Measurements from ENCODE around the gene TMEM95. TPM values are rescaled to one million over a fixed set of nuclear protein-coding genes. Genes with fewer than 3 reads are reported as not detected.

Gene TMEM95
- total RNA-seq, 3 donors from 2014 or later (not counting 1 experiment from before 2014, with no cell fraction given): not detected

GRCh38 chr17:7406235-7406825, 51.4 kb downstream of the TMEM95 start:
- TF ChIP-seq CTCF (IDR thresholded peaks at IDR 0.05): no peak
- H3K27ac ChIP-seq (ENCODE audit: low read length): no peak overlapping the region
- Mint-ChIP-seq H3K36me3 (no peaks in the 10 kb centered on the region), H3K27me3 (ENCODE audit: low read depth in 2 of 2) (peaks cover 6 to 20% of the 10 kb centered on the region in 2 donors), H3K27ac (peak overlapping the region in 1 of 2 donors; percentile 1), H3K9me3 (no peaks in the 10 kb centered on the region), H3K4me1 (peaks cover 8 to 31% of the 10 kb centered on the region in 2 donors), H3K4me3 (peak overlapping the region; percentile 74)
- no peaks in the 10 kb centered on the region for H3K36me3 ChIP-seq (ENCODE audit: control insufficient read depth, insufficient read depth, low read length)
- peaks cover 3% of the 10 kb centered on the region for H3K27me3 ChIP-seq (ENCODE audit: control insufficient read depth, insufficient read depth, low read length)
- 86% methylated on average over 12 of the region's 12 CpGs for WGBS (ENCODE audit: insufficient coverage)
- no peaks in the 10 kb centered on the region for H3K9me3 ChIP-seq (ENCODE audit: control insufficient read depth, insufficient read depth, low read length)
- DNase-seq (peak in 1 of 2 donors; percentile 33), ATAC-seq (no peak)
- peaks cover 28% of the 10 kb centered on the region for H3K4me1 ChIP-seq (ENCODE audit: control insufficient read depth, insufficient read depth, low read length)
- intact Hi-C loops (cut with micrococcal nuclease): no loop called here
- H3K4me3 ChIP-seq (ENCODE audit: low read length): no peak overlapping the region

Other genes with a start within 250 kb of the TMEM95 start
- gene ASGR2, start 240.3 kb upstream of the TMEM95 start, total RNA-seq: 1 to 10 TPM in 1 of 3 donors, under 1 TPM in 1, not detected in 1; 0.88 to 2.3 TPM
- gene ASGR1, start 175.8 kb upstream of the TMEM95 start, total RNA-seq: 1 to 10 TPM in 1 of 3 donors, under 1 TPM in 1, not detected in 1; 0.35 to 1.4 TPM
- gene DLG4, start 135.3 kb upstream of the TMEM95 start, total RNA-seq: 10 to 100 TPM in 1 of 3 donors, 1 to 10 TPM in 2; 6.7 to 11.2 (median 8.6) TPM
- gene ACADVL, start 135.2 kb upstream of the TMEM95 start, total RNA-seq: 100 to 1,000 TPM; 439 to 637 (median 607) TPM
- 10 to 100 TPM; 46.5 to 66.6 (median 61.5) TPM for gene DVL2, start 120.6 kb upstream of the TMEM95 start, total RNA-seq
- gene PHF23, start 115.7 kb upstream of the TMEM95 start, total RNA-seq: 10 to 100 TPM; 19.3 to 32.3 (median 20.8) TPM
- 100 to 1,000 TPM; 256 to 277 (median 276) TPM for gene GABARAP, start 112.7 kb upstream of the TMEM95 start, total RNA-seq
- gene CTDNEP1, start 103.4 kb upstream of the TMEM95 start, total RNA-seq: 100 to 1,000 TPM; 127 to 139 (median 131) TPM
- 10 to 100 TPM; 30.1 to 38.5 (median 30.3) TPM for gene ELP5, start 102.9 kb upstream of the TMEM95 start, total RNA-seq
- gene CLDN7, start 92.7 kb upstream of the TMEM95 start, total RNA-seq: 1 to 10 TPM in 2 of 3 donors, under 1 TPM in 1; 0.99 to 1.8 (median 1.7) TPM
- not detected for gene SLC2A4, start 73.4 kb upstream of the TMEM95 start, total RNA-seq
- gene YBX2, start 60.5 kb upstream of the TMEM95 start, total RNA-seq: under 1 TPM in 1 of 3 donors, not detected in 2; 0.05 TPM
- gene EIF5A, start 47.5 kb upstream of the TMEM95 start, total RNA-seq: 100 to 1,000 TPM; 483 to 608 (median 492) TPM
- 100 to 1,000 TPM; 132 to 146 (median 133) TPM for gene GPS2, start 39.8 kb upstream of the TMEM95 start, total RNA-seq
- gene NEURL4, start 25.8 kb upstream of the TMEM95 start, total RNA-seq: 10 to 100 TPM; 48.9 to 57.9 (median 51.4) TPM
- gene ACAP1, start 18.6 kb upstream of the TMEM95 start, total RNA-seq: 100 to 1,000 TPM; 526 to 590 (median 540) TPM
- 1 to 10 TPM; 5.6 to 9.7 (median 8.3) TPM for gene KCTD11, start 3.0 kb upstream of the TMEM95 start, total RNA-seq
- gene TNK1, start 25.9 kb downstream of the TMEM95 start, total RNA-seq: 1 to 10 TPM in 1 of 3 donors, under 1 TPM in 2; 0.18 to 1.7 (median 0.73) TPM
- 10 to 100 TPM; 38.2 to 57.8 (median 47.0) TPM for gene PLSCR3, start 39.4 kb downstream of the TMEM95 start, total RNA-seq
- 10 to 100 TPM; 31.8 to 35.9 (median 34.2) TPM for gene TMEM256, start 48.9 kb downstream of the TMEM95 start, total RNA-seq
- 1 to 10 TPM; 2.8 to 3.4 (median 3.1) TPM for gene NLGN2, start 52.7 kb downstream of the TMEM95 start, total RNA-seq
- not detected for gene SPEM1, start 65.2 kb downstream of the TMEM95 start, total RNA-seq
- not detected for gene SPEM2, start 70.5 kb downstream of the TMEM95 start, total RNA-seq
- not detected for gene SPEM3, start 73.7 kb downstream of the TMEM95 start, total RNA-seq
- 1 to 10 TPM; 5.1 to 8.6 (median 7.0) TPM for gene TMEM102, start 80.3 kb downstream of the TMEM95 start, total RNA-seq
- gene FGF11, start 84.4 kb downstream of the TMEM95 start, total RNA-seq: 1 to 10 TPM; 1.2 to 4.2 (median 1.9) TPM
- 10 to 100 TPM in 2 of 3 donors, 1 to 10 TPM in 1; 9.8 to 10.4 (median 10.2) TPM for gene CHRNB1, start 89.9 kb downstream of the TMEM95 start, total RNA-seq
- gene ZBTB4, start 124.5 kb downstream of the TMEM95 start, total RNA-seq: 10 to 100 TPM; 64.0 to 72.5 (median 68.4) TPM
- gene SLC35G6, start 126.3 kb downstream of the TMEM95 start, total RNA-seq: not detected
- 100 to 1,000 TPM; 515 to 879 (median 524) TPM for gene POLR2A, start 129.2 kb downstream of the TMEM95 start, total RNA-seq
- 10 to 100 TPM; 49.1 to 62.6 (median 60.3) TPM for gene TNFSF12, start 193.9 kb downstream of the TMEM95 start, total RNA-seq
- 10 to 100 TPM in 1 of 3 donors, 1 to 10 TPM in 2; 2.7 to 11.1 (median 2.7) TPM for gene TNFSF13, start 203.6 kb downstream of the TMEM95 start, total RNA-seq
- 10 to 100 TPM; 36.9 to 42.3 (median 39.1) TPM for gene SENP3, start 206.8 kb downstream of the TMEM95 start, total RNA-seq
- 10 to 100 TPM in 2 of 3 donors, 1 to 10 TPM in 1; 1.4 to 24.7 (median 13.0) TPM for gene CD68, start 224.5 kb downstream of the TMEM95 start, total RNA-seq
- gene MPDU1, start 228.7 kb downstream of the TMEM95 start, total RNA-seq: 10 to 100 TPM; 26.3 to 29.2 (median 27.1) TPM
- gene SOX15, start 234.9 kb downstream of the TMEM95 start, total RNA-seq: under 1 TPM in 1 of 3 donors, not detected in 2; 0.27 TPM

Measured in natural killer cell (primary cell).